Stomach (tissue), 9 donors: ENCODE results near the gene SLC5A12. TPM values are rescaled to one million over a fixed set of nuclear protein-coding genes. Genes with fewer than 3 reads are reported as not detected.

Experiments used
- DNase-seq, 2 donors: peaks; one replicate each; pipeline versions ENCODE4 v3.0.0 to v3.0.0-alpha.2; 2013 to 2019
- H3K27ac ChIP-seq, 5 donors: fragments of 200-600 bp in 4 of 5; sonication (generic) in 4 of 5; one replicate each; pipeline ENCODE4 v1.5.1; 2013 to 2019; ENCODE audit warnings: mild to moderate bottlenecking in 1 of 5, moderate library complexity in 1 of 5
- H3K27me3 ChIP-seq, 3 donors: fragments of 200-600 bp; sonication (generic); one replicate each; pipeline ENCODE4 v1.5.1; 2017 to 2019; ENCODE audit warnings: mixed run types in 1 of 3
- H3K36me3 ChIP-seq, 4 donors: fragments of 200-600 bp; sonication (generic); 1 replicate in 3 of 4; 2 replicates in 1 of 4; pipeline ENCODE4 v1.5.1; 2016 to 2019
- H3K4me1 ChIP-seq, 4 donors: fragments of 200-600 bp; sonication (generic); one replicate each; pipeline ENCODE4 v1.5.1; 2016 to 2019
- H3K4me3 ChIP-seq, 4 donors: fragments of 200-600 bp; sonication (generic) in 3 of 4; one replicate each; pipeline ENCODE4 v1.5.1; 2016 to 2019; ENCODE audit warnings: mild to moderate bottlenecking in 1 of 4
- H3K9me3 ChIP-seq, 4 donors: fragments of 200-600 bp; sonication (generic); one replicate each; pipeline ENCODE4 v1.5.1; 2016 to 2019
- EP300 ChIP-seq: sonication (generic); formaldehyde crosslinking; IDR thresholded peaks from one replicate; pipeline ENCODE4 v1.6.1; 2017; ENCODE audit warnings: antibody characterized with exemption
- POLR2A ChIP-seq, 4 donors: fragments of 450-650 bp; IDR thresholded peaks; one replicate each; pipeline ENCODE4 v1.6.1; 2016; ENCODE audit warnings: antibody characterized with exemption in 4 of 4, control low read depth in 2 of 4, mild to moderate bottlenecking in 1 of 4, moderate library complexity in 1 of 4
- POLR2AphosphoS5 ChIP-seq, 3 donors: sonication (generic); formaldehyde crosslinking; IDR thresholded peaks; one replicate each; pipeline ENCODE4 v1.6.1; 2016; ENCODE audit warnings: antibody characterized with exemption in 3 of 3
- WGBS, 5 donors: extraction: QIAGEN DNeasy Blood & Tissue Kit in 3 of 5; methylation state at CpG; one replicate each; pipeline versions ENCODE4 v1.1.5 to v1.1.7; 2013 to 2018; 5-methylcytosine and 5-hydroxymethylcytosine counted together
- intact Hi-C: fragments of 100-400 bp; cut with DNase I; formaldehyde crosslinking; loops from one replicate; pipeline ENCODE4 v1.15.1; 2023; ENCODE audit warnings: low total_unique reads
- polyA plus RNA-seq, 3 donors: library from polyadenylated mRNA; stranded (reverse); fragments of 200-250 nt; gene quantifications; one replicate each; pipeline ENCODE4 v1.2.3, GENCODE V29; 2013
- total RNA-seq, 5 donors: library from RNA; depleted of rRNA; stranded (reverse); fragments of >200 nt; gene quantifications; one replicate each; pipeline versions ENCODE4 v1.1.0 to v1.2.3, GENCODE V29; 2014 to 2016
- TF ChIP-seq, protein P1 (sequence below), 7 experiments: fragments of 450-650 bp in 4 of 7; fragments of 200-600 bp in 3 of 7; sonication (generic) in 3 of 7; IDR thresholded peaks; one replicate each; pipeline ENCODE4 v1.5.1; 2016 to 2019; ENCODE audit warnings: antibody characterized with exemption in 7 of 7, control low read depth in 2 of 7, mild to moderate bottlenecking in 1 of 7
- donor health status: healthy with polysubstance abuse.
- donor health status: Bipolar disorder and iron deficiency.
- donor health status: healthy.

SLC5A12 gene
- total and polyA plus RNA-seq, 8 donors, result 2.2 TPM; not detected in 7

DNA sequence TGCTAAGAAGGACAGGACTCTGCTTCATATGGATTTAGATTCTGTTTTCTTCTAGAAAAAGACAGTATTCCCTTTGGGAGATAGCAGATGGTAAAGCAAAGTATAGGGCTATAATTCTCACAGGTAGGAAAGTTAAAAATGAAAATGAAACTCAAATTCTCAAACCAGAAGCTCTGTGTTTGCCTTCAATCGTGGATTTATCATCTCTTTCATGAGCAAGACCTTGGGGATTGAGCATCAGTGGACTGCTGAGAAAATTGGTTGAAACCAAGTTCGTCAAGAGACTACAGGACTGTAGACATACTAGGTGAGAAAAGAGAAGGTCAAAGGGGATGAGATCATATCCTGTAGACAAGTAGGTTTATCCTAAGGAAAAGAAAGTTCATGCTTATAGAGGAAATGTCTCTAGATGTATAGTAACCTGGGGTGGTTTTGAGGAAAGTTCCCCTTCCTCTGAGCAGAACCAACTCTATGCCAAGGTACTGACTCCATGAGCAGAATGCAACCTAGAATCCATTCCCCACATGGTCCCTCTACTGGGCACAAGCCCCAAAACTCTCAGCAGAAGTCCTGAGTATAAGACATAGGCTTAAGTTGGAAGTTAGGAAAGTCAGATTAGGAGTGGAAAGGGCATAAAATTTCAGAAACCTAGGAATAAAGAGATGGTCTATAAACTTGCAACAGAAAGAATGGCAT is 46.5 kb downstream of the SLC5A12 start:
- H3K27ac ChIP-seq, result no peak overlapping the region
- DNase-seq, result no peak
- no peak overlapping the region for H3K4me3 ChIP-seq
- H3K27me3 ChIP-seq, result no peaks in the 10 kb centered on the region
- H3K36me3 ChIP-seq, result no peaks in the 10 kb centered on the region
- H3K9me3 ChIP-seq, result no peaks in the 10 kb centered on the region
- TF ChIP-seq, protein P1, sequence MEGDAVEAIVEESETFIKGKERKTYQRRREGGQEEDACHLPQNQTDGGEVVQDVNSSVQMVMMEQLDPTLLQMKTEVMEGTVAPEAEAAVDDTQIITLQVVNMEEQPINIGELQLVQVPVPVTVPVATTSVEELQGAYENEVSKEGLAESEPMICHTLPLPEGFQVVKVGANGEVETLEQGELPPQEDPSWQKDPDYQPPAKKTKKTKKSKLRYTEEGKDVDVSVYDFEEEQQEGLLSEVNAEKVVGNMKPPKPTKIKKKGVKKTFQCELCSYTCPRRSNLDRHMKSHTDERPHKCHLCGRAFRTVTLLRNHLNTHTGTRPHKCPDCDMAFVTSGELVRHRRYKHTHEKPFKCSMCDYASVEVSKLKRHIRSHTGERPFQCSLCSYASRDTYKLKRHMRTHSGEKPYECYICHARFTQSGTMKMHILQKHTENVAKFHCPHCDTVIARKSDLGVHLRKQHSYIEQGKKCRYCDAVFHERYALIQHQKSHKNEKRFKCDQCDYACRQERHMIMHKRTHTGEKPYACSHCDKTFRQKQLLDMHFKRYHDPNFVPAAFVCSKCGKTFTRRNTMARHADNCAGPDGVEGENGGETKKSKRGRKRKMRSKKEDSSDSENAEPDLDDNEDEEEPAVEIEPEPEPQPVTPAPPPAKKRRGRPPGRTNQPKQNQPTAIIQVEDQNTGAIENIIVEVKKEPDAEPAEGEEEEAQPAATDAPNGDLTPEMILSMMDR (IDR thresholded peaks at IDR 0.05), result no peak
- no peak for TF ChIP-seq POLR2A (IDR thresholded peaks at IDR 0.05)
- no peak for TF ChIP-seq POLR2AphosphoS5 (IDR thresholded peaks at IDR 0.05)
- TF ChIP-seq EP300, result no peak
- H3K4me1 ChIP-seq, result no peaks in the 10 kb centered on the region
- WGBS, 5 donors, result 39 to 60% (median 50%) methylated on average over 2 of the region's 2 CpGs
- intact Hi-C loops, result no loop called here

DNA sequence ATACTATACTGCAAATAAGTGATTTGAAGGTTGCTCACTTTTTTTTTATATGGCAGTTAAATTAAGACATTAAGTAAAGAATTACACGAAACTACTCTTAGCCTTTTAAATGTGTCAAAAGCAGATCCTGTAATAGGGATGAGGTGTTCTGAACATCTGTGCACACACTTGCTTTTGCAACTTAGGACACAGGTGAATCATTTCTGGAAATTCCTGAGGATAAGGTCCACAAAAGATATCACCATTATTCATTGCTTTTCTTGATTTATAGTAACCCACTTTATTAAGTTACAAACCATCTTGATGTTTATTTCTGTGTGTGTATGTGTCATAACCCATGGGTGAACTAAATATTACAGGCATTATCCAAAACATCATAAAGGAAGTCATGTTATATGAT is 55.9 kb downstream of the SLC5A12 start:
- Histone ChIP-seq H3K27me3 (no peaks in the 10 kb centered on the region), H3K4me3 (no peak overlapping the region), H3K27ac (no peak overlapping the region), H3K9me3 (no peaks in the 10 kb centered on the region), H3K4me1 (no peaks in the 10 kb centered on the region), H3K36me3 (no peaks in the 10 kb centered on the region)
- 71 to 81% (median 78%) methylated on average over 1 of the region's 1 CpG for WGBS, 5 donors
- intact Hi-C loops, result no loop called here
- DNase-seq, result no peak
- TF ChIP-seq POLR2A (IDR thresholded peaks at IDR 0.05), result no peak
- no peak for TF ChIP-seq EP300
- TF ChIP-seq, protein P1 (IDR thresholded peaks at IDR 0.05), result no peak
- TF ChIP-seq POLR2AphosphoS5 (IDR thresholded peaks at IDR 0.05), result no peak

DNA sequence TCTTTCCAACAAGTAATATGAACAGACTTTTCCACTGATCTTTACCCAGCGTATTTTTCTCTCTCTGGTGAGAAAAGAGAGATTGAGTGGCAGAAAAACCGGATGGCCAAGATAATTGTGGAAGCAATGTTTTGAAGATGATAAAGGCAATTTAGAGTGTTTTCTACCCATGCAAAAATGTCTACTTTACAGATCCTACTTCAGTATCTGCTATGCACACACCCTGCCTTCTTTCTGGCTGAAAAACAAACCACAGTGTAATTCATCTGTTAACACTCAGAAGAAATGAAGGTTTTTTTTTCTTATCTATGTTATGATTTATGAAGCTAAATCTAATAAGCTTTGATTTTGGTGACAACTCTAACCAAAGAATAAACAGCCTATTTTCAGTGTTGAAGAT is 56.8 kb downstream of the SLC5A12 start:
- TF ChIP-seq, protein P1 (IDR thresholded peaks at IDR 0.05), result no peak
- TF ChIP-seq POLR2A (IDR thresholded peaks at IDR 0.05) (no peak), EP300 (no peak), POLR2AphosphoS5 (IDR thresholded peaks at IDR 0.05) (no peak)
- intact Hi-C loops, result no loop called here
- H3K27ac ChIP-seq, result no peak overlapping the region

DNA sequence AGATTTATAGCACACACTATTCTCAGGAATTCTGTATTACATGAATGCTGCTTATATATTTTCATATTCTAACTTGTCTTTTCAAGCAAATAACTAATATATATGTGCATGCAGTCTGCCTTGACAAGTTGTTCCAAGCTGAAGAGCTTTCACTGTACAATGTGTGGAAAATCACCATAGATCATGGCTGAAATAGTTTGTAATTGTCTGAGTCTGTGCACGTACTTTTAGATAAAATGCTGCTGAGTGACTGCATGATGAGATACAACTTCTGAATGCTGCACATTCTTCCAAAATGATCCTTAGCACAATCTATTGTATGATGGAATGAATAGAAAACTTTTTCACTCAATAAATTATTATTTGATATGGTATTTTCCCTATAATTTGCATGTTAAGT is 58.9 kb downstream of the SLC5A12 start:
- Histone ChIP-seq H3K4me3 (no peak overlapping the region), H3K4me1 (no peaks in the 10 kb centered on the region), H3K36me3 (no peaks in the 10 kb centered on the region), H3K27ac (no peak overlapping the region), H3K27me3 (no peaks in the 10 kb centered on the region), H3K9me3 (no peaks in the 10 kb centered on the region)
- WGBS, 5 donors, result 49 to 62% (median 60%) methylated on average over 1 of the region's 1 CpG
- DNase-seq, result no peak
- intact Hi-C loops, result no loop called here
- no peak for TF ChIP-seq POLR2AphosphoS5 (IDR thresholded peaks at IDR 0.05)
- TF ChIP-seq, protein P1 (IDR thresholded peaks at IDR 0.05), result no peak
- no peak for TF ChIP-seq EP300
- TF ChIP-seq POLR2A (IDR thresholded peaks at IDR 0.05), result no peak

More for the DNA sequence above, 56.8 kb downstream of the SLC5A12 start:
- WGBS, 5 donors, result 58 to 79% (median 66%) methylated on average over 2 of the region's 2 CpGs
- Histone ChIP-seq H3K4me3 (no peak overlapping the region), H3K36me3 (no peaks in the 10 kb centered on the region), H3K27me3 (no peaks in the 10 kb centered on the region), H3K9me3 (no peaks in the 10 kb centered on the region), H3K4me1 (no peaks in the 10 kb centered on the region)
- DNase-seq, result no peak
